Measurements from ENCODE around the gene CEACAM5. TPM values are rescaled to one million over a fixed set of nuclear protein-coding genes. Genes with fewer than 3 reads are reported as not detected.

The CEACAM5 gene
- total RNA-seq (2021), result 0.23 to 1.3 TPM (median 0.46 TPM) in 3 replicates
- not detected for Bru-seq, nascent RNA
- long read RNA-seq, experiment 1, result 0 reads
- long read RNA-seq, experiment 2, result 0 reads
- long read RNA-seq, experiment 3, result 0 reads

DNA sequence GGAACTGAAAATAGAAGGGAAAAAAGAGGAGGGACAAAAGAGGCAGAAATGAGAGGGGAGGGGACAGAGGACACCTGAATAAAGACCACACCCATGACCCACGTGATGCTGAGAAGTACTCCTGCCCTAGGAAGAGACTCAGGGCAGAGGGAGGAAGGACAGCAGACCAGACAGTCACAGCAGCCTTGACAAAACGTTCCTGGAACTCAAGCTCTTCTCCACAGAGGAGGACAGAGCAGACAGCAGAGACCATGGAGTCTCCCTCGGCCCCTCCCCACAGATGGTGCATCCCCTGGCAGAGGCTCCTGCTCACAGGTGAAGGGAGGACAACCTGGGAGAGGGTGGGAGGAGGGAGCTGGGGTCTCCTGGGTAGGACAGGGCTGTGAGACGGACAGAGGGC, at the start of gene CEACAM5:
TSS of gene CEACAM5 (plus strand) at position 146 of the 400 bp plus-strand sequence. CDS start at position 252, 106 bp downstream.
- Mint-ChIP-seq H3K9me3 (no peaks in the 10 kb centered on the region), H3K36me3 (no peaks in the 10 kb centered on the region), H3K27ac (no peak within 1 kb of the TSS), H3K4me3 (no peak within 1 kb of the TSS), H3K4me1 (0 out of 2 replicates have a peak, but pooled peaks cover 2% of the 10 kb centered on the region), H3K27me3 (ENCODE audit: low read depth) (peaks cover 28% of the 10 kb centered on the region)
- ChIA-PET POLR2A (no interaction called here), CTCF (interaction anchor here (1.1 kb wide), 1 partner anchor 45 kb away, joined by 7 read pairs; no protein-coding TSS in a partner anchor)
- DNase-seq (ENCODE audit: low spot score), result peak; percentile 4
- ATAC-seq, result no peak
- TF ChIP-seq SOX15 (CRISPR knock-in tag; IDR thresholded peaks at IDR 0.05) (no peak), TP53 (CRISPR knock-in tag; IDR thresholded peaks at IDR 0.05) (no peak), TEAD1 (CRISPR knock-in tag; IDR thresholded peaks at IDR 0.05) (no peak)

GRCh38 chr19:41666075-41666474, 42.4 kb upstream of the CEACAM5 start:
- CTCF ChIA-PET, result interaction anchor here (1.4 kb wide), 1 partner anchor 24 kb away, joined by 3 read pairs; no protein-coding TSS in a partner anchor
- ATAC-seq (no peak), DNase-seq (ENCODE audit: low spot score) (no peak)
- H3K36me3 Mint-ChIP-seq, result peaks cover 7% of the 10 kb centered on the region
- H3K27me3 Mint-ChIP-seq (ENCODE audit: low read depth), result peaks cover 56% of the 10 kb centered on the region
- H3K4me1 Mint-ChIP-seq, result no peaks in the 10 kb centered on the region
- H3K9me3 Mint-ChIP-seq, result peaks cover 67% of the 10 kb centered on the region
- no peak overlapping the region for H3K4me3 Mint-ChIP-seq
- TF ChIP-seq RELA (CRISPR knock-in tag; IDR thresholded peaks at IDR 0.05; ENCODE audit: borderline replicate concordance), result no peak
- TF ChIP-seq, protein P1, sequence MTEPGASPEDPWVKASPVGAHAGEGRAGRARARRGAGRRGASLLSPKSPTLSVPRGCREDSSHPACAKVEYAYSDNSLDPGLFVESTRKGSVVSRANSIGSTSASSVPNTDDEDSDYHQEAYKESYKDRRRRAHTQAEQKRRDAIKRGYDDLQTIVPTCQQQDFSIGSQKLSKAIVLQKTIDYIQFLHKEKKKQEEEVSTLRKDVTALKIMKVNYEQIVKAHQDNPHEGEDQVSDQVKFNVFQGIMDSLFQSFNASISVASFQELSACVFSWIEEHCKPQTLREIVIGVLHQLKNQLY (CRISPR knock-in tag; IDR thresholded peaks at IDR 0.05), result no peak
- no peak for TF ChIP-seq PRRX2 (CRISPR knock-in tag; IDR thresholded peaks at IDR 0.05)
- TF ChIP-seq HMGXB4 (CRISPR knock-in tag; IDR thresholded peaks at IDR 0.05), result no peak
- no peak for TF ChIP-seq IRF2 (CRISPR knock-in tag; IDR thresholded peaks at IDR 0.05; ENCODE audit: borderline replicate concordance, low read depth)
- TF ChIP-seq NR2C2 (CRISPR knock-in tag; IDR thresholded peaks at IDR 0.05), result no peak
- TF ChIP-seq ZNF121 (CRISPR knock-in tag; IDR thresholded peaks at IDR 0.05), result no peak
- TF ChIP-seq, protein P2, sequence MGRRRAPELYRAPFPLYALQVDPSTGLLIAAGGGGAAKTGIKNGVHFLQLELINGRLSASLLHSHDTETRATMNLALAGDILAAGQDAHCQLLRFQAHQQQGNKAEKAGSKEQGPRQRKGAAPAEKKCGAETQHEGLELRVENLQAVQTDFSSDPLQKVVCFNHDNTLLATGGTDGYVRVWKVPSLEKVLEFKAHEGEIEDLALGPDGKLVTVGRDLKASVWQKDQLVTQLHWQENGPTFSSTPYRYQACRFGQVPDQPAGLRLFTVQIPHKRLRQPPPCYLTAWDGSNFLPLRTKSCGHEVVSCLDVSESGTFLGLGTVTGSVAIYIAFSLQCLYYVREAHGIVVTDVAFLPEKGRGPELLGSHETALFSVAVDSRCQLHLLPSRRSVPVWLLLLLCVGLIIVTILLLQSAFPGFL (CRISPR knock-in tag; IDR thresholded peaks at IDR 0.05; ENCODE audit: borderline replicate concordance), result no peak
- TF ChIP-seq ZNF317 (CRISPR knock-in tag; IDR thresholded peaks at IDR 0.05; ENCODE audit: borderline replicate concordance, low read depth), result no peak
- no peak for TF ChIP-seq ZNF281 (CRISPR knock-in tag; IDR thresholded peaks at IDR 0.05)
- no peak for TF ChIP-seq ESRRA (CRISPR knock-in tag; IDR thresholded peaks at IDR 0.05; ENCODE audit: borderline replicate concordance)
- TF ChIP-seq ATF2 (CRISPR knock-in tag; IDR thresholded peaks at IDR 0.05; ENCODE audit: borderline replicate concordance, low read depth), result no peak
- no peak overlapping the region for H3K27ac Mint-ChIP-seq
- POLR2A ChIA-PET, result no interaction called here

All from WTC11 (cell line).